ENCODE results near the gene SATB1.
"Not testable (repeated sequence)": the region's sequence is repeated elsewhere in the genome, so short reads cannot be mapped to it uniquely, and the experiment has no call there.

Gene SATB1

GRCh38 chr3:18424729-18425640 lies at the start of gene SATB1:
Gene SATB1 (minus strand): TSS chr3:18425339. CDS start chr3:18420967, 4,372 bp downstream.
- peak; percentile 94 for DNase-seq

GRCh38 chr3:18474202-18474601 lies 49.1 kb upstream of the SATB1 start:
- DNase-seq: no peak

GRCh38 chr3:18469775-18470174 lies 44.6 kb upstream of the SATB1 start:
- no peak for DNase-seq

GRCh38 chr3:18466136-18466535 lies 41.0 kb upstream of the SATB1 start:
- DNase-seq: no peak

GRCh38 chr3:18454766-18455165 lies 29.6 kb upstream of the SATB1 start:
- no peak for DNase-seq

- not testable (repeated sequence) for DNase-seq
Observed at GRCh38 chr3:18449618-18450017, 24.5 kb upstream of the SATB1 start.

GRCh38 chr3:18447720-18448119 lies 22.6 kb upstream of the SATB1 start:
- no peak for DNase-seq

GRCh38 chr3:18446149-18446825 lies 21.1 kb upstream of the SATB1 start:
- peak; percentile 45 for DNase-seq

GRCh38 chr3:18445401-18446148 lies 20.4 kb upstream of the SATB1 start:
- peak; percentile 71 for DNase-seq

- DNase-seq: peak; percentile 86
Observed at GRCh38 chr3:18444595-18445400, 19.7 kb upstream of the SATB1 start.

GRCh38 chr3:18443665-18444594 lies 18.8 kb upstream of the SATB1 start:
- DNase-seq: peak; percentile 71

- DNase-seq: peak; percentile 11
Observed at GRCh38 chr3:18442756-18443664, 17.9 kb upstream of the SATB1 start.

- no peak for DNase-seq
Observed at GRCh38 chr3:18441551-18441950, 16.4 kb upstream of the SATB1 start.

GRCh38 chr3:18440066-18440722 lies 15.1 kb upstream of the SATB1 start:
- no peak for DNase-seq

- no peak for DNase-seq
Observed at GRCh38 chr3:18439281-18439680, 14.1 kb upstream of the SATB1 start.

- no peak for DNase-seq
Observed at GRCh38 chr3:18438586-18438985, 13.4 kb upstream of the SATB1 start.

- no peak for DNase-seq
Observed at GRCh38 chr3:18436213-18436612, 11.1 kb upstream of the SATB1 start.

GRCh38 chr3:18434711-18435110 lies 9.6 kb upstream of the SATB1 start:
- no peak for DNase-seq

GRCh38 chr3:18432752-18433151 lies 7.6 kb upstream of the SATB1 start:
- DNase-seq: no peak

GRCh38 chr3:18431266-18431665 lies 6.1 kb upstream of the SATB1 start:
- DNase-seq: no peak
